Measurements from ENCODE around the gene OTX1. TPM values are rescaled to one million over a fixed set of nuclear protein-coding genes. Genes with fewer than 3 reads are reported as not detected.

Gene OTX1
- polyA plus RNA-seq, 1 experiment, result not detected

GRCh38 chr2:63055226-63056106 is 4.8 kb downstream of the OTX1 start:
- ChIA-PET POLR2A (no interaction called here), CTCF (interaction anchor here (0.9 to 1.5 kb wide), 4 partner anchors 12 to 595 kb away, joined by 3 to 6 read pairs (median 4); no protein-coding TSS in a partner anchor)
- Histone ChIP-seq H3K27me3 (ENCODE audit: control insufficient read depth, insufficient read depth, low read length) (peaks cover 98% of the 10 kb centered on the region), H3K9me3 (ENCODE audit: control insufficient read depth, insufficient read depth, low read length) (peaks cover 48% of the 10 kb centered on the region), H3K27ac (ENCODE audit: low read depth, low read length) (no peak overlapping the region), H3K4me3 (ENCODE audit: low read depth, low read length) (peak overlapping the region; percentile 20; the same call in 1 of the 2 replicates)
- DNase-seq (ENCODE audit: low read depth, low spot score), result no peak
- no peak for TF ChIP-seq CTCF (IDR thresholded peaks at IDR 0.05; ENCODE audit: low read depth, low read length)

GRCh38 chr2:63056107-63057050 is 5.7 kb downstream of the OTX1 start:
- H3K4me3 ChIP-seq (ENCODE audit: low read depth, low read length), result no peak overlapping the region
- ChIA-PET POLR2A (no interaction called here), CTCF (no interaction called here)
- H3K9me3 ChIP-seq (ENCODE audit: control insufficient read depth, insufficient read depth, low read length), result peaks cover 46% of the 10 kb centered on the region
- DNase-seq (ENCODE audit: low read depth, low spot score), result no peak
- TF ChIP-seq CTCF (IDR thresholded peaks at IDR 0.05; ENCODE audit: low read depth, low read length), result no peak
- H3K27ac ChIP-seq (ENCODE audit: low read depth, low read length), result no peak overlapping the region
- H3K27me3 ChIP-seq (ENCODE audit: control insufficient read depth, insufficient read depth, low read length), result peaks cover 99% of the 10 kb centered on the region

- Histone ChIP-seq H3K4me3 (ENCODE audit: low read depth, low read length) (no peak overlapping the region), H3K27me3 (ENCODE audit: control insufficient read depth, insufficient read depth, low read length) (peaks cover 90% of the 10 kb centered on the region), H3K27ac (ENCODE audit: low read depth, low read length) (no peak overlapping the region), H3K9me3 (ENCODE audit: control insufficient read depth, insufficient read depth, low read length) (peaks cover 35% of the 10 kb centered on the region)
- TF ChIP-seq CTCF (IDR thresholded peaks at IDR 0.05; ENCODE audit: low read depth, low read length), result no peak
- DNase-seq (ENCODE audit: low read depth, low spot score), result no peak
- CTCF ChIA-PET, result no interaction called here
- POLR2A ChIA-PET, result no interaction called here
These were observed 6.9 kb downstream of the OTX1 start for GRCh38 chr2:63057249-63058143.

- no peak for DNase-seq (ENCODE audit: low read depth, low spot score)
- CTCF ChIA-PET, result no interaction called here
- Histone ChIP-seq H3K27ac (ENCODE audit: low read depth, low read length) (no peak overlapping the region), H3K27me3 (ENCODE audit: control insufficient read depth, insufficient read depth, low read length) (peaks cover 86% of the 10 kb centered on the region), H3K9me3 (ENCODE audit: control insufficient read depth, insufficient read depth, low read length) (peaks cover 27% of the 10 kb centered on the region), H3K4me3 (ENCODE audit: low read depth, low read length) (no peak overlapping the region)
- POLR2A ChIA-PET, result no interaction called here
- no peak for TF ChIP-seq CTCF (IDR thresholded peaks at IDR 0.05; ENCODE audit: low read depth, low read length)
These were observed 7.7 kb downstream of the OTX1 start for GRCh38 chr2:63058144-63058920.
